Measurements from ENCODE around the gene SLC66A2.

SLC66A2 gene

DNA sequence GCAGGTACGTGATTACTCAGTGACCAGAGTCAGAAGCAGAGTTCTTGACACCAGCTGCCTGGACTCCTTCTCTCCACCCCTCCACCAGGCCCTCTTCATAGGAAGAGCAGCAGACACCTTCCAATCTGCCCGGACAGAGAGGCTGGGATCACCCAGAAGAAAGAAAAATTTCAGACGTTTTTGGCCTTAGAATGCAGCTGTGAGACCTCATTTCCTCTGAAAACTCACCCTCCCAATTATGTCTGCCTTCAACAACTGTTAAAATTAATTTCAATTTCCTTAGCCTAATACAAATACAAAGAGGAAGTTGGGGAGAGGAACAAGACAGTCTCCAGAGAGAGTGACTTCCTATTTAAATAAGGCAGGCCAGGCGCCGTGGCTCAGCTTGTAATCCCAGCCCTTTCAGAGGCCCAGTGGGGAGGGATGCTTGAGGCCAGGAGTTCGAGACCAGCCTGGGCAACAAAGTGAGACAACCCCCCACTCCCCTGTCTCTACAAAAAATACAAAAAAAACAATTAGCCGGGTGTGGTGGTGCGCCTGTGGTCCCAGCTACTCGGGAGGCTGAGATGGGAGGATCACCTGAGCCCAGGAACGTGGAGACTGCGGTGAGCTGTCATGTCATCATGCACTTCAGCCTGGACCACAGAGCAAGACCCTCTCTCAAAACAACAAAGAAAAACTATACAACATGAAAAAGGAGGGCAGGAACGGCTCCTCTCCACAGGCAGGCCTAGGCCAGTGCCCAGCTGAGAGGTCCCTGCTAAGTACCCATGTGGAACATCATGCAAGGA is 1.6 kb downstream of the SLC66A2 start:
- DNase-seq, result no peak

DNA sequence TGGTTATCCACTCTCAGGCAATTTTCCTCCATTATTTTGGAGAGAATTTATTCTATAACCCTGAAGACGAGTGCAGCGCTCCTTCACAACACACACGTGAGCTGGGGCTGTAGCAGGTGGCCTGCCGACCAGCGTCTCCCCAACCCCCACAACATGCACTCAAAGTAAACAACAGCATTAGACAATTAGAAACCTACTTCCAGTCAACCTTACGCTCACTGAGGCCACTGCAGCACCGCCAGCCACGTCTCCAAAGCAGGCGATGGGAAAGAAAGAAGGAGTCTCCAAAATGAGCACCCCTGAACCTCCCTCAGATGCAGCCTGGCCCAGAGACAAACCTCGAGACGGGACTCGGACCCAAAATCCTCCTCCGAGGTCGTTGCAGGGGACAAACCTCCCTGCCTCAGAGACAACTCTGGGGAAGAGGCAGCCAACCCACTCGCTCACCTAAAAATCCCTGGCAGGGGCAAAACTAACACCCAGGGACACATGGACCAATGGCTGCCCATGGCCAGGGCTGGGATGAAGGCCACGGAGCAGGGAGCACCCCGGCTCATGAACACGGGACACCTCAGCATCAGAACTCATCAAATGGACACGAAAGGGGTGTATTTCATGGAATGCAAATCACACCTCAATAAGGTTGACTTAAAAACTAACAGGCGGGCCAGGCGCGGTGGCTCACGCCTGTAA is 2.6 kb downstream of the SLC66A2 start:
- no peak for DNase-seq

- no peak for DNase-seq
Measured at GRCh38 chr18:79947881-79948610, 3.4 kb downstream of the SLC66A2 start.

GRCh38 chr18:79947054-79947755 is 4.2 kb downstream of the SLC66A2 start:
- DNase-seq, result no peak

DNA sequence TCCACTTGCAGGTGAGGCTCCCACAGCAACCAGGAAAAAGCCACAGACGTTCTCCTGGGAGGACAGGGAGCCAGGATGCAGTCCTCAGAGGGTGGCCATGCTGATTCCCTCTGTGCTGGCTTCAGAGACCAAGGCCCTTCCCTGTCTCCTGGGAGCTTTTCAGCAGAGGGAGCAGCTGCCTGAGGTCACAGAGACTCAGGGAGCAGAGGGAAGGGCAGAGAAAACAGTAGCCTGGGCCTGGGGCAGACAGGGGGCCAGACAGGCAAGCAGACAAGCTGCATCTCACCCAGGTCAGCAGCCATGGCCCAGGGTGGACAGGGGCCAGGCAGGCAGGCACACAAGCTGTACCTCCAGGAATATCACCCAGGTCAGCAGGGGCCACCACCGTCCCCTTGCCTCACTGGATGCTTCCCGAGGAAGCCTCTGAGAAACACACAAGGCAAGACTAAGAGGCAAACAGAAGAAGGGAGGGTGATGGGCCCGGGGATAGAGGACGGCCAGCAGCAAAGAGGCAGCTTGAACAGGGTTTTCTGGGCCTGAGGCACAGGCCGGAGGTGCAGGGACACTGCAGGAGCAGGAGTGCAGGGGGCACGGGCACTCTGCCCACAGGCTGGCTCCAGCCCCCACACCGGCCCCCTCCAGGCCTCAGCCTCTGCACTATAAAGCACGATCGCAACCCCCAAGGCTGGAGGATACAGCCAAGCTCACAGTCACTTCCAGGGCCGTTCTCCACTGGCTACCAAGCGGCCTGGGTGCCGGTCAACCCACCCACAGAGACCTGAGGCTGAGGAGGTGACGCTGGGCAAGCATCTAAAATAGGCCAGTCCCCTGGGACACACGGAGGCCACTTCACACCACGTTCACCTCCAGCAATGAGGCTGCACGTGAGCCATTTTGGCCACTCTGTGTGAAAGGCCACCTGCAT is 6.1 kb downstream of the SLC66A2 start:
- no peak for DNase-seq

GRCh38 chr18:79944746-79945117 is 6.7 kb downstream of the SLC66A2 start:
- no peak for DNase-seq

GRCh38 chr18:79944126-79944731 is 7.2 kb downstream of the SLC66A2 start:
- DNase-seq, result peak; percentile 38

GRCh38 chr18:79943608-79944125 is 7.8 kb downstream of the SLC66A2 start:
- no peak for DNase-seq

DNA sequence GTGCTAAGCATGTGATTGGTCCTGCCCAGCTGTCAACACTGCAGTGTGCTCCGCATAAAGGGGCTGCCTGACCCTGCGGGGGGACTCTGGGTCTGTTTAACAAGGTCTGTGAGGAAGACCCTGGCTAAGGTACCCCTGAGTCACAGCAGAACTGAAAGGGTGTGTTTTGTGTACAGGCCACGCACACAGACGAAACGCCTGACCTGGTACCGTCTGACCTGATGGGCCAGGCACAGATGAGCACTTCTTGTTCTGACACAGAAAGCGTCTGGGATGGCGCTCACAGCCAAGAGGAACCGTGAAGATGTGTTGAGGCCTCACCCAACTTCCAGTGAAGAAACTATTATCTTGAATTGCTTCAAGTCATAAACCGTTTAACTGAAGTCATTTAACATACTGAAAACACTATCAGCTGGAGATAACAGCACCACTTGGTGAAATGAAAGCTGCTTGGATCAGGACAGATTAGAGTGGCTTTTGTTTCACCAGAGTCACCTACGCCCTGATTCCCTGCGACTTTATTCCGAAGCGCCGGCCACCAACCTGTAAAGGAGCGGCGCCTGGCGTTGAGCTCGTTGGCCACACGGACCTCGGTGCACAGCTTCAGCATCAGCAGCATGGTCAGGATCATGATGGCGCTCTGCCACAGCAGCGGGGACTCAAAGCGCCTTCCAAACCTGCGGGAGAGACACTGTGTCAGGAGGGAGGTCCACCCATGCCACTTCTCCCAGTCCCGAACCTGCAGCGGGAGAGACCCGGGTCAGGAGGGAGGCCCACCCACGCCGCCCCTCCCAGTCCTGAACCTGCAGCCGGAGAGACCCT is 8.5 kb downstream of the SLC66A2 start:
- no peak for DNase-seq

- DNase-seq, result no peak
Measured at GRCh38 chr18:79942211-79942610, 9.2 kb downstream of the SLC66A2 start.

GRCh38 chr18:79941473-79942119 is 9.9 kb downstream of the SLC66A2 start:
- no peak for DNase-seq

- DNase-seq, result no peak
Measured at GRCh38 chr18:79940814-79941472, 10.5 kb downstream of the SLC66A2 start.

GRCh38 chr18:79940126-79940813 is 11.2 kb downstream of the SLC66A2 start:
- no peak for DNase-seq

DNA sequence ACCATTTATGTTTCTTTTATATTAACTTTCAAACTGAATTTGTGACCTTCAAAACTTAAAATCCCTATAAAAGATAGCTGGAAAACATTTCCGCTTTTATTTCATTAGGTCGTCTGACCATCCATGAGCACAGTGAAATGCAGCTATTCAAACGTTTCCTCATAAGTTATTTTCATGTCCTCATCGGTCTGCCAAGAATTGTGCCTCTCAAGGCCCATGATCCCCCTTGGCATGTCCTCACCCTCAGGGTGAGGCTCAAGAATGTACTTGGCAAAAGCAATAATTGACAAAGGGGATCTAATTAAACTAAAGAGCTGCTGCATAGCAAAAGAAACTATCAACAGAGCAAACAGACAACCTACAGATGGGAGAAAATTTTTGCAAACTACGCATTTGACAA is 12.4 kb downstream of the SLC66A2 start:
- no peak for DNase-seq

DNA sequence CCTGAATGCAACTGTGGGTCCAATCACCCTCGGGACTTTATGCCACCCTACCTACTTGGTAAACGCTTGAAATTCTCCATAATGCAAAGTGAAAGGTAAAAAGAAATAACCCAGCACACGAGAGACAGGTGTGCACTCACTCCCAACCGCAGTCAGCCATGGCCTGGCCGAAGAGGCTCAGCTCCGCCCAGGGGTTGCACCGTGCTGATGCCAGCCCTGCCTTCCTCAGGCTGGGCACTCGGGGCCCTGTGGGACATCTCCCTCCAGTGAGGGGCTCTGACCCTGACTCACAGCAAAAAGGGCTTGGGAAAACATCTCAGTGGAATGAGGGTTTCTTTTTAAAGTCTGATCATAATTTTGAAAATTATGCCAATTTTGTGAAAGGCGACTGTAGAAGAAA is 13.3 kb downstream of the SLC66A2 start:
- no peak for DNase-seq

DNA sequence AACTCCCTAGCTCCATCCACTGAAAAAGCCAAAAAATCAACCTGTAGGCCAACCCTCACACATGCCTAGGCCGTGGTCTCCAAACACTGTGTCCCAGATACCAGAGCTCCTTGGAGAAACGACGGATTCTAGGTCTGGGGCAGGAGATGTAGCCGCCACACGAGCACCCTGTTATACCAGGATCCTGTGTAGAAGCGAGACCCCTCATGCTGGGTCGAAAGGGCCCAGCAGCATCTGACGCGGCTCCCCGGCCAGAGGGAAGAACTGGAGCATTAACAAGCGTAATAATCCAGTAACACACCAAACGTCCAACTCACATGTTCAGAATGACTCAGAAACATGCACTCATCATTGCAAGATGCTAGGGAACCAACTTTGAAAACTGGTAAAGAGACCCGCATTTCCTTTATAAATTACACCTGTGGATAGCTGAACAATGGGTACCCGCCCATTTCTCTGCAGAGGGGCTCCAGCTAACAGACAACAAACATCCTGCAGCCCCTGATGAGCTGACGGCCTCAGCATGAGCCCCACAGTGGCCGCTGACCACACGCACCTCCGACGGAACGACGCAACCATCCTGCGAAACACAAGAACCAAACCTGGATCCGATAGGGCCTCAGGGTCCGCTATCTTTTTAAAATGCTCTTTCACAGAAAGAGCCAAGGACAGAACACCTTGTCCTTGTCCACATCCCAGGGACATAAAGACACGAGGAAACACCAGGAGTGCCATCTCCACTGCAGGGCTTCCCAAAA is 14.2 kb downstream of the SLC66A2 start:
- no peak for DNase-seq

DNA sequence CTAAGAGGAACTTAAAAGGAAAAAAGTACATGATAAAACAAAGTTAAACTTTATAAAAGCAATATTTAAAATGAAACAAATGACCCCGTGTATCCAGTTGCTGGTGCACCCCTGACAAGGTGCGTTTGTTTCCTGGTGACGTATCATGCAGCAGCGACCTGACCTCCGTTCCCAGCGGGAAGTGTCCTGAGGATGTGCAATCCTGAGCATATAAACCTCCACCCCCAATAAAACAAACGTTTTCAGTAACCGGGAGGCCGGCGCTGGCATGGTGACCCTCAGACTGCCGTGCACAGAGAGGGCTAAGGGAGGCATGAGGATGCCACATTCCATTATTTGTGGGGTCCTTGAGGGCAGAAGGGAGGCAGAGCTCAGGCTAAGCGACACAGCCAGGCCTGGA is 14.8 kb downstream of the SLC66A2 start:
- no peak for DNase-seq

GRCh38 chr18:79935925-79936324 is 15.5 kb downstream of the SLC66A2 start:
- no peak for DNase-seq

Data from NCI-H226 (cell line).